ENCODE measurements around the gene C1D.
"Not testable (repeated sequence)": the region's sequence is repeated elsewhere in the genome, so short reads cannot be mapped to it uniquely, and the experiment has no call there.

C1D gene

DNA sequence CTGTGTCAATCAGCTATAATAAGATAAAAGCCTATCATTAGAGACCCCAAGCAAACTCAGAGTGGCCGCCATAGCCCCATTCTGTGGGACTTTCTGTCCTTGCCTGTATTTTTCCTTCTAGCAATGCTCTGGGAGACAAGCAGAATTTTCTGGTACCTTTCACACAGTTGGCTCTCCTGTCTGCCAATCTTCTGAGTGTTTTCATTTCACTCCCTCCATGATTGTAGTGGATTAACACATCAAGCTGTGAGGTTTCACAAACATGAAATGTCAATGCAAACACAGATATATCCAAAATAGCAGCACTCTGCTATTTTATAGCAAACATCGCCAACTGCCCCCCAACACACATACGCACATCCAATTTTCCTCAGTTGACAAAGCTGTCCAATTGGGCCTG lies 64.9 kb downstream of the C1D start:
- DNase-seq, result no peak

DNA sequence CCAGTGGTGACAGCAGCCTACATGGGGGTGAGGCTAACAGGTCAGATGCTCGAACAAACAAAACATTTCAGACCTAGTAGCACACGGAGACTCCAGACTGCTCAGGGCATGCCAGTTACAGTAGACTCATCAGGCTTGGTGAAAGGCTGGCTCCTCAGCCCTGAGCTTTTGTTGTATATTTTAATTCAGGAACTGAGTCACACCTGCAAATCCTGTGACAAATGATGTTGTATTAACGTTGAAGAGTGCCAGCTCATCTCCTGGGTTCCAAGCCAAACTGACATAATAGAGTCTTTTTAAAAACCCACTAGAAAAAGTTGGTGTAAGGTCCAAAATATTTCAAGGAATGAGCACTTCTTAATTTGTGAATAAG lies 65.3 kb downstream of the C1D start:
- no peak for DNase-seq

DNA sequence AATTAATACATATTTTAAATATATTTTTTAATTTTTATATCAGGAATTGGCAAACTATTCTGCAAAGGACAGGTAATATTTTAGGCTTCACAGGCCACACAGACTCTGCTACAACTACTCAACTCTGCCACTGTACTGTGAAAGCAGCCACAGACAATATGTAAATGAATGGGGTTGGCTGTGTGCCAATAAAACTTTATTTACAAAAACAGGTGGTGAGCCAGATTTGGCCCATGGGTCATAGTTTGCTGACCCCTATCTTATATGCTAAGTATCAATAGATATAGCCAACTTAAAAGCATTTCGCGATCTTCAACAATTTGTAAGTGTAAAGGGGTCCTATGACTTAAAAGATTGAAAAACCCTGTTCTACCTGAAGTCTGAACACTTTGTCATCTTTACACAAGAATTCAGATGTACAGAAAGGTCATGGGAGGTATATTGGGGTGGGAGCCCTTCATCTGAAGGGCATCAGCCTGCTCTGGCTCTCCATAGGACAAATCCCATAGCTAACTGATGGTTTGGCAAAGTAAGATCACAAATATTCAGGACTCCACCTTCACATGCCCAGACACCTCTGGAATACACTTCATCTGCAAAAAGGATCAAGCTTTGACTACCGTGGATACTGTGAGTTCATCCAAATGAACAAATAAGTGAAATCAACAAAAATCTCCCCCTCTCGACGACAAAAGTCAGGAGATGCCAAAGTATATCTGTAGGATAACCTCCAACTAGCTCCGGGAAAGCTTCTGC lies 65.9 kb downstream of the C1D start:
- DNase-seq, result no peak

DNA sequence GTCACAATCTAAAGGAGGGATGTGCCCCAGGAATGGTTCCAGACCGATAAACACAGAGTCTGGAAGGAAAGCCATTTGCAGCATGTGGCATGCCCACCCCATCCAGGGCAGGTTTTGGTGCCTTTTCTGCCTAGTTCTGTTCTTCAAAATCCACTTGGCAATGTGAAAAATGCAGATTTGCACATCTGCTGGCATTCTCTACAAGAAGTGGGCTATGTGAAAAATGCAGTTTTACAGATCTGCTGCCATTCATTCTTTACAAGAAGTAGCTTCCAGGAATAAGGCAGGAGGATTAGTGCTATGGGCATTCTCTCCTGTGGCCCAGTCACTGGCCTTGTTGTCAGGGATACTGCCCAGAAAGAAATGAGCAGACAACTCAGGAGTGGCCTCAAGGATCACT lies 68.1 kb downstream of the C1D start:
- DNase-seq, result no peak

DNA sequence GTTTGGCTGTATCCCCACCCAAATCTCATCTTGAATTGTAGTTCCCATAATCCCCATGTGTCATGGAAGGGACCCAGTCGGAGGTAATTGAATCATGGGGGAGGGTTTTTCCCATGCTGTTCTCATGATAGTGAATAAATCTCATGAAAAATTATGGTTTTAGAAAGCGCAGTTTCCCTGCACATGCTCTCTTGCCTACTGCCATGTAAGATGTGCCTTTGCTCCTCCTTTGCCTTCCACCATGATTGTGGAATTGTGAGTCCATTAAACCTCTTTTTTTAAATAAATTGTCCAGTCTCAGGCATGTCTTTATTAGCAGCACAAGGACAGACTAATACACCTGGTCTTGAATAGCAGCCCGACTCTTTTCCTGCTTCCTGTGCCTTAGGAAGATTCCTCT lies 68.7 kb downstream of the C1D start:
- DNase-seq, result not testable (repeated sequence)

DNA sequence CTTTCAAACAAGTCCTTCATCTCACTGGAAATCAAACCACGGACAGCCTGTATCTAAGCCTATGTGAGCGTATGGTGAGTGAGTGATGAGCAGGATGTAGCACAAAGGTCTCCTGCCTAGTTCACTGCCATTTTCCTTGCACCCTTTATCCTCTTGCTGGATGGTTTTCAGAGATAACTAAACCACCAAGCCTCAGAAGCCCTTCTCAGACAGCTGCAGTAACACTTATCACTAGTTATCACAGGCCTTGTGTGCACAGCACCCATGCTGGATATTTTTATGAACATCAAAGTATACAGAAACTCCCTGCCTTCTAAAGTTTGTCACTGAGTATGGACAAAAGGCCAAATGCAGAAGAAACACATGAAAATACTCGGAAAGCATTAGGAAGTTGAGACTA lies 69.5 kb downstream of the C1D start:
- DNase-seq, result no peak

DNA sequence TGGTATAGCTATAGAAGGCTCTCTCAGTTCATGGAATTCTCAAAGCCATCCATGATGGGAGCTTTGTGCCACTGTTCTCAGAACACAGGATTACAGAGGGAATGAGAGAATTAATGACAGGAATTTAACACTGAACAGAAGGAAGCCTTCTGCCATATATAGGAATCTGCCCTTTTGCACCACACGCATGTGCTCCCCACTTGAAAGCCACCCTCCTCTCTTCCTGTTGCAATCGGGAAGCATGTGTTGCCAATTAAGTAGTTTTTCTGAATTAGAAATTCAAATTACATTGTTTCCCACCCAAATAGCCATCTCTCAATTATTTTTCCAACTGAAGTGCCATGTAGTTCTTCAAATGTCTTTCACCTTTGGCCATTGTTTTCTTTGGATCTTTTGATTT lies 71.3 kb downstream of the C1D start:
- no peak for DNase-seq

All from NCI-H1092 (cell line).